Adipocyte (in vitro differentiated cells): ENCODE results near the gene PHF21B.

Source experiments
- DNase-seq: peaks from one replicate; pipeline ENCODE4 v3.0.0-alpha.2; 2015; ENCODE audit warnings: low read depth
- H3K27me3 ChIP-seq: replicated peaks from 2 replicates; pipeline ENCODE4 v1.7.0; 2013; ENCODE audit warnings: mild to moderate bottlenecking, low read length, moderate library complexity; ENCODE audit not compliant: control insufficient read depth, insufficient read depth
- H3K36me3 ChIP-seq: 2 replicates; pipeline ENCODE4 v1.7.0; 2013; ENCODE audit warnings: low read length, mild to moderate bottlenecking, moderate library complexity; ENCODE audit not compliant: control insufficient read depth, insufficient read depth, severe bottlenecking
- H3K4me1 ChIP-seq: 2 replicates; pipeline ENCODE4 v1.7.0; 2013; ENCODE audit warnings: mild to moderate bottlenecking, low read length, moderate library complexity; ENCODE audit not compliant: control insufficient read depth, insufficient read depth
- H3K4me3 ChIP-seq: 2 replicates; pipeline ENCODE4 v1.7.0; 2013; ENCODE audit warnings: mild to moderate bottlenecking, low read length, moderate library complexity
- H3K9ac ChIP-seq: 2 replicates; pipeline ENCODE4 v1.7.0; 2013; ENCODE audit warnings: mild to moderate bottlenecking, low read length, moderate library complexity
- H3K9me3 ChIP-seq: 2 replicates; pipeline ENCODE4 v1.7.0; 2013; ENCODE audit warnings: mild to moderate bottlenecking, low read length, moderate library complexity; ENCODE audit not compliant: control insufficient read depth

Gene PHF21B

DNA sequence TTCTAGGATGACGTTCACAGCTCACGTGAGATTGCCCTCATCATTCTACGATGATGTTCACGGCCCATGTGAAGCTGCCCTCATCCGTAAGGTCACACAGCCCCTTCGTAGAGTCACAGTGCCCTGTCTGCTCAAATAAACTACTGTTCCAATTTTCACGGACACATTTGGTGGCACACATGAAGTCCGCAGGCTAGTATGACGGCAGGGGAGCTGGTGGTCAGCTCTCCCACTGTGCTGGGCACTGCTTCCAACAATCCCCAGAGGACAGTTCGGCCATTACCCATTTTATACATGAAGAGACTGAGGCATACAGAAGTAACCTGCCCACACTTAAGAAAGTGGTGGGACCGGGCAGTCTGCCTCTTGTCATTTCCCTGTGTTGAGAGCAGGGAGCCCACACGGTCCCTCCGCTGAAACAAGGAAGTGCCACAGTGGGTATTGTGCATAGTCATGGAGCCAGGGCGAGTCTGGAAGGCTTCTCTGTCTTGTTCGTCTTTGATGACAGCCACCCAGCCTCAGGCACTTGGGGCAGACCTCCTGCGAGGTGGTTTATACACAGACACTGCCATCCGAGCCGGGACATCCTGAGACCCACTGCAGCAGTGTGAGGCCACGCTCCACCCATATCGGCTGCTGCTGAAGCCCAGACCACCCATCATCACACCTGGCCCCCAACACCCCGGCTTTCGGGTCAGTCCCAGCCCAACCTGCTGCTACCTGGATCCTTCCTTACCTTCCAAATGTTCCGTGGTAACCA, 114.3 kb downstream of the PHF21B start:
- Histone ChIP-seq H3K9ac (no peak overlapping the region), H3K36me3 (no peaks in the 10 kb centered on the region), H3K27me3 (peaks cover 35% of the 10 kb centered on the region), H3K9me3 (peaks cover 11% of the 10 kb centered on the region), H3K4me3 (no peak overlapping the region), H3K4me1 (no peaks in the 10 kb centered on the region)
- DNase-seq: no peak

DNA sequence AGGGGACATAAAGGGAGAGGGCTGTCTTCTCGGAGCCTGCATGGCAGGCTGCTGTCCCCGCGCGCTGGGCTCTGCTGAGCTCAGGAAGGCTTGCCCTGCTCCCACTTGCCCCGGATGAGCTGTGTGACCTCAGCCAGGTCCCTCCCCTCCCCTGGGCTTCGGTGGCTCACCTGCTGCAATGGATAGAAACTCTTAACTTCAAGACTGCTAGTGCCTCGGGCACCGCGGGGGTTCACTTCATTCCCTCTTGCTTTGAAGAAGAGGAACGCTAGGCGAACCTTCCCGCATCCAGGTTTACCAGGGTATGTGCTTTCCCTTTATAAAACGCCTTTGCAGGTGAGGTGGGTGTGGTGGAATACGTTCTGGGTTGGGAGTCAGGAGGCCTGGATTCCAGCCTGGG, 115.0 kb downstream of the PHF21B start:
- DNase-seq: no peak
- Histone ChIP-seq H3K4me1 (no peaks in the 10 kb centered on the region), H3K36me3 (no peaks in the 10 kb centered on the region), H3K4me3 (no peak overlapping the region), H3K9me3 (peaks cover 6% of the 10 kb centered on the region), H3K27me3 (peaks cover 37% of the 10 kb centered on the region), H3K9ac (no peak overlapping the region)

DNA sequence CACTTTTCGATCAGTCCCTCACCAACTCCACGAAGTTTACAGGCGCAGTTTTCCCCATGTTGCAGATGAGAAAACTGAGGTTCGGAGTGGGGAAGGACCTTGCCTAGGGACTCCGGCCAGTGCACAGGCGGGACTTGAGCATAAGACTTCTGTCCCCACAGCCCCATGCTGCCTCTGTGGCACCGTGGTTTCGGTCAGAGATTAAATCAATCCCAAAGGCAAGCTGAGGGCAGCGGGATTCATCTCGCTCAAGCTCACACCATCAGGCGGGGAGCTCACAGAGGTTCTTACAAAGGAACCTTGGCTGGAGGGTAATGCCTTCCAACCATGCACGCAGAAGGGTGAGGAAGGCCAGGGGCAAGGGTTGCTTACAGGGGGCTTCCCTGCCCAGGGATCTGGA, 115.5 kb downstream of the PHF21B start:
- Histone ChIP-seq H3K4me1 (no peaks in the 10 kb centered on the region), H3K9ac (no peak overlapping the region), H3K27me3 (peaks cover 37% of the 10 kb centered on the region), H3K36me3 (no peaks in the 10 kb centered on the region), H3K4me3 (no peak overlapping the region), H3K9me3 (peaks cover 4% of the 10 kb centered on the region)
- DNase-seq: no peak

DNA sequence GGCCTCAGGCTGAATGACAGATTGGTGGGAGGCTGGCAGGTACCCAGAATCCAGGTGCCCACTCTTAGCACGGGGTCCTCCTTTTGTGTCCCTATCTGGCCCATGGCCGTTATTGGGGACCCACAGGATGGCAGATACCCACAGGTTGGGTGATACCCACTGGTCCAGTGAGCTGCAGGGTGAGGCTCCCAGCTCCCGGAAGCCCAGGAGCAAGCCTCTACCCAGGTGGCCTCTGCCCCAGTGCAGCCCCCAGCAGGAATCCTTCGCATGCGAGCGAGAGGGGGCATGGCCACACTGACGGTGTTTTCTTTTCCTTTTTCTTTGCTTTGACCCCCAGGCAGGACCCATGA, 116.1 kb downstream of the PHF21B start:
- no peak for DNase-seq
- H3K4me3 ChIP-seq: no peak overlapping the region
- H3K4me1 ChIP-seq: no peaks in the 10 kb centered on the region
- H3K36me3 ChIP-seq: no peaks in the 10 kb centered on the region
- H3K9ac ChIP-seq: no peak overlapping the region
- peaks cover 4% of the 10 kb centered on the region for H3K9me3 ChIP-seq
- H3K27me3 ChIP-seq: peaks cover 37% of the 10 kb centered on the region

DNA sequence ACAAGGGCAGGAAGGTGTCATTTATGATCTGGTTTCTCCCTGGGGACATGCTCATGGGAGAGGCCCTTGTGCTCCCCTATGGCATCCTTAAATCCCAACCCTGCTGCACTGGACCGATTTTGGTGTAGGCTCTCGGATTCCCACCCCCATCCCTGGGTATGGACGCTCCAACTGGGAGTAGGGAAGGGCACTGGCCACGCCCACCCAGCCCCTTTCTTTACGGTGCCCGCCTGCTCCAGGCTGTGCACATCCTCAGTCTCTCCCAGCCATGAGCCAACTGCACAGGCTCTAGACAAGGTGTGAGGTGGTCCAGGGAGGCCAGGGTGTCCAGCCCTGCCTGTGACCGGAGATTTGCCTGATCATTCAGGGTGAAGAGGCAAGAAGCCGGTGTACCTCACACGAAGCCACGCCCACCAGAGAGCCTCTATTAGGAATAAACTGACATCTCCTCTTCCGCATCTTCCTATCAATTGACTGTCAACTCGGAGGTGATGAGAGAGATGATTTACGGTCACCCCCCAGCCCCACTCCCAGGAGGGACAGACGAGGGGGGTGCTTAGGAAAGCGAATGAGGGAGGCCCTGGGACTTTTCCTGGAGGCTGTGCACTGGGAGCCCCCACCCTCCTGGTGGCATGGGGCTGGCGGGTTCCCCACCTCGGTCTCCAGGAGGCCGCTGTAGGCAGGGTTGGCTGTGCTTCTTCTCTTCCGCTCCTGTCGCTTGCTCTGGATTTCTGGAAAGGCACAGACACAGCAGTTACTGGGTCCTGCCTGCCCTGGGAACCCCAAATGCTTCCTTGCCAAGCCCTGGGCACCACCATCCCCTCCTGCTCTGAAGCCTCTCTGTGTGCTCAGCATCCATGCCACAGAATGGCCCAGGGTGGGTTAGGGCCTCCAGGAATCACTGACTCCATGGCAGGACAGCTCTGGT, 116.7 kb downstream of the PHF21B start:
- Histone ChIP-seq H3K27me3 (peaks cover 38% of the 10 kb centered on the region), H3K9ac (no peak overlapping the region), H3K36me3 (no peaks in the 10 kb centered on the region), H3K4me3 (no peak overlapping the region), H3K4me1 (no peaks in the 10 kb centered on the region), H3K9me3 (peaks cover 4% of the 10 kb centered on the region)
- DNase-seq: no peak

- Histone ChIP-seq H3K4me1 (no peaks in the 10 kb centered on the region), H3K4me3 (no peak overlapping the region), H3K27me3 (peaks cover 43% of the 10 kb centered on the region), H3K36me3 (no peaks in the 10 kb centered on the region), H3K9me3 (peaks cover 4% of the 10 kb centered on the region), H3K9ac (no peak overlapping the region)
- no peak for DNase-seq
Measured at GRCh38 chr22:44892243-44892642, 117.6 kb downstream of the PHF21B start.

- H3K9ac ChIP-seq: no peak overlapping the region
Measured at GRCh38 chr22:44891791-44892190, 118.0 kb downstream of the PHF21B start.

GRCh38 chr22:44891293-44891747, 118.5 kb downstream of the PHF21B start:
- no peak overlapping the region for H3K9ac ChIP-seq
- no peaks in the 10 kb centered on the region for H3K4me1 ChIP-seq
- H3K9me3 ChIP-seq: peaks cover 2% of the 10 kb centered on the region
- no peak for DNase-seq
- H3K4me3 ChIP-seq: no peak overlapping the region
- peaks cover 43% of the 10 kb centered on the region for H3K27me3 ChIP-seq
- H3K36me3 ChIP-seq: no peaks in the 10 kb centered on the region

More at GRCh38 chr22:44891791-44892190, 118.0 kb downstream of the PHF21B start:
- Histone ChIP-seq H3K27me3 (peaks cover 43% of the 10 kb centered on the region), H3K4me1 (no peaks in the 10 kb centered on the region), H3K4me3 (no peak overlapping the region), H3K9me3 (peaks cover 4% of the 10 kb centered on the region), H3K36me3 (no peaks in the 10 kb centered on the region)
- DNase-seq: no peak

DNA sequence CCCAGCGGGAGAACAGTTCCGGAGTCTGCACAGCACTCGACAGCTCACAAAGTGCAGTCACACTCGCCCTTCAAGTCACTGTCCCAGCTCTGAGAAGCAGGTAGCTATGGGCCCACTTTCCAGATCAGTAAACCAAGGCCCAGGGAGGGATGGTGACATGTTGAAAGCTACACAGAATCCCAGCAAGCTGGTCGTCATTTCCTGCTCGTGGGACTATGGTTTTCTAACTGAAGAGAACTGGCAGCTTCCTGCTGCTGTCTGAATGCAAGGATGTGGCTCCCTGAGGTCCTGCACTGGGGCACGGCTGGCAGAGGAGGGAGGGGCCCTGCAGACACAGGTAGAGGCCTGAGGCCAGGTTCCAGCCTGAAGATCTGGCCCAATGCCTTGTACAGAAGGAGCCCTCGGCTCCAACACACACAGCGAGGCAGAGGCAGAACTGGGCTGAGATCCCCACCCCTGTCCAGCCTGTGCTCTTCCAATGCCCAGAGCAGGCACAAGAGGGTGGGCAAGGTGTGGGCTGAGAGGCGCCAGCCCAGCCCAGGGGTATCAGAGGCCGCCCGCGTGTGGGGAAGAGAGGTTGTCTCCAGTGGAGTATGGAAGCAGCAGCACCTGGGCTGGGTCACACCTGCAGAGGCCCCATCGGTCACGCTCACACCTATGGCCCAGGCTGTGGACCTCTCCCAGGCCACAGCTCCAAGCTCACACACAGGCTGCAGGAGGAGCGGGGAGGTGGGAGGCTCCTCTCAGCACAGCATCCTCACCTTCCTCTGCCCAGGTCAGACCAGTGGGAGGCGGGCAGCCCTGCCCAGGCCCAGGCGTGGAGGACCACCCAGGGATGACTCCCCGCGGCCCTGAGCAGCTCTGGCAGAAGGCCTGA, 119.2 kb downstream of the PHF21B start:
- Histone ChIP-seq H3K9me3 (no peaks in the 10 kb centered on the region), H3K4me1 (no peaks in the 10 kb centered on the region), H3K36me3 (no peaks in the 10 kb centered on the region), H3K9ac (no peak overlapping the region), H3K27me3 (peaks cover 37% of the 10 kb centered on the region), H3K4me3 (no peak overlapping the region)
- DNase-seq: no peak

DNA sequence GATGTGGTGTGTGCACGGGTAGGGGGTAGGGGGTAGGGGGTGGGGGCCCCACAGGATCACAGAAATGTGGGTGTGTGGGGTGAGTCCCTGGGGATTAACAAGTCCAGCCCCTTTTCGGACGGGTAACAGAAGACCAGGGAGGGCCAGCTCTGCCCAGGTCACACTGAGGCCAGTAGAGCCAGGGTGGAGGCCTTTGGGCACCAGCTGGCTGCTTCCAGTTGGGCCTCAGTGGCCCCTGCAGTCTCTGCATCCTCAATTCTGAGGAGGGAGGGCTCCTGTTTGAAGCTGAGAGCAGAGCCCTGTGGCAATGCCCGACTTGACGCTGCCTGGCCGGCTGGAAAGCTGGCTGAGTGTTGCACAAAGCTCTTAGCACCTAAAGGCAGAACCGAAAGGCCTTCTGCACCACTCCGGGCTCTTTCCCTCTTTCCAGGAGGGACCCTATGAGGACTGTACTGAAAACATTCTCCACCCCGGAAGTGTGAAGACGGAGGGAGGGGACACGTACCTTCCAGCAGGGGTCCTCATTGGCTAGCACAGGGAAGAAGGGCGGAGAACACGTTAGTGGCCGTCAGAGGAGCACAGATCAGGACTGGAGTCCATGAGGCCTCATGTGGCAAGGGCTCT, 120.4 kb downstream of the PHF21B start:
- H3K9ac ChIP-seq: no peak overlapping the region
- peaks cover 30% of the 10 kb centered on the region for H3K27me3 ChIP-seq
- DNase-seq: no peak
- no peaks in the 10 kb centered on the region for H3K4me1 ChIP-seq
- H3K36me3 ChIP-seq: no peaks in the 10 kb centered on the region
- H3K9me3 ChIP-seq: no peaks in the 10 kb centered on the region
- H3K4me3 ChIP-seq: no peak overlapping the region
